ENCODE data around the gene DSP.

DSP gene

GRCh38 chr6:7559651-7560385, 18.3 kb downstream of the DSP start:
- no peak for DNase-seq (ENCODE audit: low read depth)

GRCh38 chr6:7561153-7561964, 19.9 kb downstream of the DSP start:
- no peak for DNase-seq (ENCODE audit: low read depth)

- no peak for DNase-seq (ENCODE audit: low read depth)
These were observed 21.3 kb downstream of the DSP start for GRCh38 chr6:7562769-7563168.

GRCh38 chr6:7566107-7566506, 24.6 kb downstream of the DSP start:
- no peak for DNase-seq (ENCODE audit: low read depth)

- DNase-seq (ENCODE audit: low read depth), result no peak
These were observed 25.2 kb downstream of the DSP start for GRCh38 chr6:7566617-7567173.

GRCh38 chr6:7568021-7568420, 26.6 kb downstream of the DSP start:
- DNase-seq (ENCODE audit: low read depth), result peak; percentile 52

GRCh38 chr6:7569082-7569481, 27.6 kb downstream of the DSP start:
- no peak for DNase-seq (ENCODE audit: low read depth)

- no peak for DNase-seq (ENCODE audit: low read depth)
These were observed 30.9 kb downstream of the DSP start for GRCh38 chr6:7572213-7572943.

- no peak for DNase-seq (ENCODE audit: low read depth)
These were observed 33.0 kb downstream of the DSP start for GRCh38 chr6:7574500-7574899.

- no peak for DNase-seq (ENCODE audit: low read depth)
These were observed 37.0 kb downstream of the DSP start for GRCh38 chr6:7578516-7578915.

GRCh38 chr6:7578931-7579330, 37.5 kb downstream of the DSP start:
- DNase-seq (ENCODE audit: low read depth), result no peak

- no peak for DNase-seq (ENCODE audit: low read depth)
These were observed 38.4 kb downstream of the DSP start for GRCh38 chr6:7579851-7580250.

- DNase-seq (ENCODE audit: low read depth), result no peak
These were observed 39.1 kb downstream of the DSP start for GRCh38 chr6:7580537-7580926.

- DNase-seq (ENCODE audit: low read depth), result no peak
These were observed 39.6 kb downstream of the DSP start for GRCh38 chr6:7580927-7581618.

- no peak for DNase-seq (ENCODE audit: low read depth)
These were observed 43.9 kb downstream of the DSP start for GRCh38 chr6:7585287-7585930.

GRCh38 chr6:7587631-7588100, 46.2 kb downstream of the DSP start:
- peak; percentile 28 for DNase-seq (ENCODE audit: low read depth)

GRCh38 chr6:7588506-7588905, 47.0 kb downstream of the DSP start:
- DNase-seq (ENCODE audit: low read depth), result no peak

- DNase-seq (ENCODE audit: low read depth), result no peak
These were observed 47.8 kb downstream of the DSP start for GRCh38 chr6:7589221-7589620.

- DNase-seq (ENCODE audit: low read depth), result peak; percentile 92
These were observed 48.8 kb downstream of the DSP start, which contains the start of gene SNRNP48 for GRCh38 chr6:7589949-7590917. Gene SNRNP48 (plus strand): TSS chr6:7590198. CDS start chr6:7590258, 60 bp downstream.

- no peak for DNase-seq (ENCODE audit: low read depth)
These were observed 49.4 kb downstream of the DSP start for GRCh38 chr6:7590918-7591302.
